NCI-H187 treated with DMSO at 0.1 percent for 48 hours (cell line): ENCODE data around the gene ERBB4.
A peak's percentile ranks its signal among the peaks of the same experiment; 100 is the strongest.

Experiments
- DNase-seq: peaks from one replicate; lab custom pipeline; 2025; lab: John Stamatoyannopoulos, UW

ERBB4 gene

GRCh38 chr2:211903961-211904360, 634.6 kb downstream of the ERBB4 start:
- no peak for DNase-seq

DNA sequence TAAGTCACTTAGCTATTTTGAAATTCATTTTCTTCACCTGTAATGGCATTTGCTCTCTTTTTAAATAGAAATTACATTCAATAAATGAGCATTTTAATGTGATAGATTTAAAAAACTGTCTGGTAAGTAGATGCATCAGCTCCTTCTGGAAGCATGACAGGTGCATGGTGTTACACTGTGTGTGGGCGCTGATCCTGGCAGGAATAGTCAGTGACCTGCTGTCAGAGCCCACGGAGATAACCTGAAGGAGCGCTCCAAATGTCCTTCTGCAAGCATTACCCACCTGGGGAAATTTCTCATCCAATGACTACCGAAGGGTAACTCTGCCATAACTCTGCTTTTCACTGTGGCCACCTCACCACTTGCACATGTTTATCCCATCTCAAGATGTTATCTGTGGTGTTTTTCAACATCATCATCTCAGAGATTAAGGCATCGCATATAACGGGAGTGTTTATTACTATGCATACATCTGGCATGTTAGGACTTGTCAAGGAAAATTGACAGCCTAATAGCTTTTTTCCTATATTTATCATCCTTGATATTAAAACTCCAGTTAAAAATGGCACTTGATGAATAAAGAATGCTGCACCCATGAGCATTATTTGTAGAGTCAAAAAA, 637.3 kb downstream of the ERBB4 start:
- DNase-seq = no peak

DNA sequence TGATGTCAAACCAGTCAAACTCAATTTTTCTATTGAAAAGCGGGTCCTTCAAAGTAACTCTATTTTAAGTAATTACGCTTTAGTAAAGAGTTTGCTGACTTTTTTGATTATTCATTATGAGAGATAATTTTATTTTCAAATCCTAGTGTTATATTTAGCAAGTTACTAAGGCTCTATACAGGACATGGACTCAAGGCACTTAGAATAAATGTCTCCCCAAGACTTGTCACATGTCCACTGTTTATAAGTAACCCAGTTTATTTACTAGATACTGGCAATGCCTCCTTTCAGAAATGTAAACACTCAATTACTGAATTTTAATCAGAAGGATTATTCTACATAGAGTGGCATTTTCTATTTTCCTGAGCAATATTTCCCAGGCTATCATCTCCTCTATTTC, 638.1 kb downstream of the ERBB4 start:
- DNase-seq = no peak

GRCh38 chr2:211900000-211900399, 638.6 kb downstream of the ERBB4 start:
- DNase-seq = no peak

DNA sequence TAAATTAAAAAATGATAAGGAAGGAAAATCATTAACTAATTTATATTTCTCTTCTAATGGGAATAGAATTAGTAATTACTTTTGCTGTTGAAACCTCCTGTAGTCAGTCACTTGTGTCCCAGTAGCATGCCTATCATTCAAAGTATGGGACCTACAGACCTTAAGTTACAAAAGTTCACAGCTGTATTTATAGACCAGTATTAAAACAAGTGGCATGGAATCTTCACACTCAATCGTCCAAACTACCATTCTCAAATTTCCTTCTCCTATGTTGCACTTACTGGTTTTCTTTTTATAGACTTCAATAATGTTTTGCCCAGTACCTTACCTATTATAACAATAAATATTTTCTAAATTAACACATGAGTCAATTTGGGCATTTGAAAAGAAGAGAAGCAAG, 639.9 kb downstream of the ERBB4 start:
- no peak for DNase-seq

GRCh38 chr2:211881449-211881848, 657.2 kb downstream of the ERBB4 start:
- no peak for DNase-seq

- DNase-seq = no peak
These were observed 659.3 kb downstream of the ERBB4 start for GRCh38 chr2:211879323-211879722.

DNA sequence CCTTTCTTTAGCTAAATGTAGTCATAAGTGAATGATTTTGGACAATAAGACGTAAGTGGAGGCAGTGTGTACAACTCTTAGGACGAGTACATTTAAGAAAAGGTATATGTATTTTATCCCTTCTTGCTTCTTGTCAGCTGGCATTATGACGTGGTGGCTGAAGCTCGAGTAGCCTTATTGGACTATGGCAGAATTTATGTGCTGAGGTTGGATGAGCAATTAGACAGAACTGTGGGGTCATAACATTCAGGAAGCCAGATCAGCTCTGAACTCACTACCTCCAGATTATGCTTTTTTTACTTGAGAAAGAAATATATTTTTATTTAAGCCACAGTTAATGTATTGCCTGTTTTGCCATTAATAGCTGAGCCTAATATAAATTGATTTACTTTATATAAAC, 661.5 kb downstream of the ERBB4 start:
- no peak for DNase-seq

DNA sequence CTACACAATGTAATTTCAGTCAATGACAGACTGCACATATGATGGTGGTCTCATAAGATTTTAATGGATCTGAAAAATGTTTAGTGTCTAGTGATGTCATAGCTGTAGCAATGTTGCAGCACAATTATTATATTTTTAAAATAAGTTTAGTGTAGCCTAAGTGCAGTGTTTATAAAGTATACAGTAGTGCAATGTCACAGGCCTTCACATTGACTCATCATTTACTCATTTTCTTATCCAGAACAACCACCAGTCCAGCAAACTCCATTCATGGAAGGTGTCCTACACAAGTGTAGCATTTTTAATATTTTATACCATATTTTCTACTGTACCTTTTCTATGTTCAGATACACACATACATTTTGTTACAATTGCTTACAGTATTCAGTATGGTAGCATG, 663.1 kb downstream of the ERBB4 start:
- no peak for DNase-seq

GRCh38 chr2:211868996-211869533, 669.5 kb downstream of the ERBB4 start:
- DNase-seq = no peak

DNA sequence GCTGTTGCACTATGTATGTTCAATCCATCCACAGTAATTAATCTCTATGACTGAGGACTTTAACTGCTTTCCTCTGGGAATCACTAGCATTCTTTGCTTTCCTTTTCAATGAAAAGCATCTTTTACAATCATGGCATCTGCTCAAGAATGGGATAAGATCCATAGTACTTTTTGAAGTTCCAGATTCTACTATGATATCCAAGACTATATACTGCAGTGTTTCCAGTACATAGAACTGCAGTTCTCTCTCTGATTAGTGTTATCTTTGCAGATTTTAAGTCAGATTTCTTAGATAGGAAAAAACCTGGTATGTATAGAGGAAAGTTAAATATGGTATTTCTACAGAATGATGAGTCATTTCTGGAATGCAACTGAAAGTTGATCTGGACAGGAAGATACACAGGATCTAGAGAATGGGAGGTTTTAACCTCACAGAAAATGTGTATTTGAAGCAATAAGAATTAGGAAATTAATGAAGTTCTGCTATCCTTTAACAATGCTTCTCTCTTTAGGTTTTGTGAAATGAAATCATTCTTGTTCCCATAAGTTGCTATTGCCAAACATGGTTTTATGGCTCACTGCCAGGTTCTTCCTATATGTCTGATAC, 670.7 kb downstream of the ERBB4 start:
- DNase-seq = no peak

DNA sequence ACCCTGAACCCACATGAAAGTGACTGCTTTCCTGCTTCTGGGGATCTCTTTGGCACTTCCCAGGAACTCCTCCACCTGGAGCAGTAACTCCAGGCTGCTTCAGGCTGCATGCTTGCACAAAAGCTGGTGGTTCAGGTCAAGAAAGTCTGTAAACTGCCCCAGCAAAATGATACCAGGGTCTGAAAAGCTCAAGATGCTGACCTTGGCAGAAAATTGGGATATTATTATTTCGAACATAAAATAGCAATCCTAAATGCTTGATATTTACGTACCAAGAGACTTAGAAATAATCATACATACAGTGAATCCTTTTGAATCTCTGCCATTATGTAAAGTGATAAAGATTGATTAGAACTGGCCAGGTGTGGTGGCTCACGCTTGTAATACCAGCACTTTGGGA, 674.3 kb downstream of the ERBB4 start:
- no peak for DNase-seq

DNA sequence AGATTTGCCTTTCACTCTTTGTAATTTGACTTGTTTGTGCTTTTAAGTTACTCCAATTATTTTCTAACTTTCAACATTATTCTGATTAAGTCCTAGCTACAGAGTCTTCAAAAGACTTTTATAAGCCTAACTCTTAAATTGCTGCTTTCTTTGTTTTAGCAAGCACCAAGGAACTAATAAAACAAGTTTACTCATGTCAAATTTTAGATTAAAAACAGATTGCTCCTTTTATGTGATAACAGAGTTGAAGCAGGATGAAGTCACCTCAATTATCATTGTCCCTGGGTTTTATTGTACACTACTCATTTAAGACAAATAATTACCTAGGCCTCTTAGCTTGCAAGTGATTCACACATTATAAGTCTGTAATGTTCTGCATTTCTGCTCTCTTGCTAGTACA, 678.4 kb downstream of the ERBB4 start:
- no peak for DNase-seq

- no peak for DNase-seq
These were observed 683.8 kb downstream of the ERBB4 start for GRCh38 chr2:211854832-211855231.

DNA sequence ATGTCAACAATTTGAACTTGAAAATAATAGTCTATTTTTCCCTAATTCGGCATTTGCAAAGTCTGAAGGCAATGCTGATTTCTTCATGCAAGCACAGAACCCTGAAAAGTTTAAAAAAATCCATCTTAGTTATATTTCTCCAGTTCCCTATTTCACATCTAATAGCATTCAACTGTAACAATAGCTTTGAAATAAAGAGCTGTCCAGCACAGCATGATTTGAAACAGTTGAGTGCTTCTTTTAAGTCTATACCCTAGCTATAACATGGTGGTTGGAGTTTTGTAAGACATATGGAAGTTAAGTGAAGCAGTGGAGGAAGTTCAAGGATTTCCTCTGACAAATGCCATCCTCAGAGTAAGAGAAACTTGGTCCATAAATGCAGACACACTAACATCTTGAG, 691.9 kb downstream of the ERBB4 start:
- no peak for DNase-seq

GRCh38 chr2:211846036-211846400, 692.6 kb downstream of the ERBB4 start:
- no peak for DNase-seq

- DNase-seq = no peak
These were observed 693.1 kb downstream of the ERBB4 start for GRCh38 chr2:211845338-211846035.

- DNase-seq = no peak
These were observed 700.9 kb downstream of the ERBB4 start for GRCh38 chr2:211837706-211838105.

GRCh38 chr2:211837206-211837605, 701.4 kb downstream of the ERBB4 start:
- DNase-seq = peak; percentile 13

DNA sequence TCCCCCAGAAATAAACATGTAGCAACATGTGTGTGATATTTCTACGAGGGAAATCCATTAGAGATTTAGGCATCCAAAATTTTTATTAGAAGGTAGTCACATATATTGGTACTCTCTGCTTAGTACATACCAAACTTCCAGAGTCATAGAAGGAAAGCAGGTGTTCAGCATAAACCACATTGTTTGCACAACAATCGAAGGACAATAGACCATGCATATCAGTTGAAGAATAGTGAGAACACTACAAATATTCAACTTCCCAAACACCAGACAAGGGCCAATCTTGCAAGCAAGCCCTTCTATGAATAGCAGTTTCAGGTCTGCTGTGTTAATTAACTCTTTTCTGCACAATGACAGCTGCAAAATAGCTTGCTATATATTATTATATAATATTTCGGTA, 702.2 kb downstream of the ERBB4 start:
- DNase-seq = peak; percentile 45

DNA sequence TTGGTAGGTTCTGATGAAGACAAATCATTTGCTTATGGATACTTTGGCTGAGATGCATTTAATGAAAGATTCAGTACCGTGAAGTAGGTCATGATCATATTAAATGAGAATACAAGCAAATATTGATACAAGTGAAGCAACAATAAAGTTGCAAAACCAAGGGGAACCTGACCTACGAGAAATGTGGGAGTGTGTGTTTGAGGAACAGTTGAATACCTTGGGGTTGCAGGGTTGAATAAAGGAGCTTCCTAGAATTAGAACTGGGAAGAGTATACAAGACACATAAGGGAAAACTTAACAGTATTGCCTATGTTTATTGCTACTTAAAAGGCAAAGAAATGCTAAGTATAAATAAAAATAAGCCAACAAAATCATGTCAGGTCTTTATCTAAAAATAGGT, 702.9 kb downstream of the ERBB4 start:
- DNase-seq = no peak

DNA sequence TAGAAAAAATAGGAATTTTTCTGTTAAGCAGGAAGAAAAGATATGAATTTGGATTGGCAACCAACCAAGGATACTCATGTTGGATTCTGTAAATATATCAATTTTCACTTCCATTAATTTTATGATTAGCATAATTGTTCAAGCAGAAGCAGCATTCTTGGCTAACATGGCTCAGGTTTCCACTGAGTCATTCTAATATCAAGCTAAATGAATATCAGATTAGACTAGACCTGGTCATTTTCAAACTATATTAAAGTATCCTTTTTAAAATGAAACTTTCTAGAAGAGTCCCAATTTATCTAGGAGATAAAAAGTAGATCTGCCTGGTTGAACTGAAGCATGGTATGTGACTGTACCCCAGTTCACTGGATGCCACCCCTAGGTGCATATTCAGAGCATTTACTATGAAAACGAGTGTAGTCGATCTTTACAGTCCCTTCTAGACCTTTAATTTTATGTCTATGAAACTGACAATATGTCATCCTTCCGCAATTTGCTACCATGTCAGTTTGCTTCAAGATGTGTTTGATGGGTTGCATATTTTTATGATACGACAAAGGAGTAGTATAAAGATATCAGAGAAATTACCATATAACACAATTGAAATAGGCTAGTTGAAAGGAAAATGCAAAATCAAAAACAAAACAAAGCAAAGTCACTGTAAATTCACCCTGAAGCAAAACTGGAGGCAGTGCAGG, 704.9 kb downstream of the ERBB4 start:
- no peak for DNase-seq

DNA sequence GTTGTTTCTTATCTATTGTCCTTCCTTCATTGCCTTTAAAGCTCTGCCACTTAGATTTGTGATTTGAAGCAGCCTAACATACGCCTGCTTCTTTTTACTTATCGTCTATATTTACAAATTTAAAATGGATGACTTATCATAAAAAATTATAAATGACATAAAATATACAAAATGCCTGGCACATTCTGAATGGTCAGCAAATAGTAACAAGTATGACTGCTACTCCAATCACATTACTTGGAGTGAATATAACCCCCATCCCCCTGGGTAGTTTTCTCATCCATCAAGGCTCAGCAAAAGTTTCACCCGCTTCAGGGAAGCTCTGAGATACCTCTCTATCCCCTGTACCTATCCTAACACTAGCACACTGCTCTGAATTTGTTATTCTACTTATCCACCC, 708.9 kb downstream of the ERBB4 start:
- DNase-seq = no peak
